Activated T-helper 1 cell treated with anti-CD3 and anti-CD28 coated beads, Interleukin-12 subunit alpha, Interleukin-12 subunit beta, Interleukin-2, Interleukin-4 antibody, amounts not matched to agents 30 ng/mL and 10 ng/mL and 1 ng/mL, durations not matched to agents 14 hours and 24 hours and 36 hours (primary cell): Measurements from ENCODE around the gene SLC22A2. TPM values are rescaled to one million over a fixed set of nuclear protein-coding genes. Genes with fewer than 3 reads are reported as not detected.
"Not testable (repeated sequence)": the region's sequence is repeated elsewhere in the genome, so short reads cannot be mapped to it uniquely, and the experiment has no call there.

Source experiments
- DNase-seq: peaks from one replicate; pipeline ENCODE4 v3.0.0; 2021; ENCODE audit warnings: low spot score
- H3K27ac Mint-ChIP-seq: one replicate; pipeline ENCODE4 v1.8.0; 2021; ENCODE audit warnings: mild to moderate bottlenecking, mixed read lengths
- H3K27me3 Mint-ChIP-seq: one replicate; pipeline ENCODE4 v1.8.0; 2022; ENCODE audit warnings: mild to moderate bottlenecking, moderate library complexity, mixed read lengths; ENCODE audit not compliant: insufficient read depth
- H3K36me3 Mint-ChIP-seq: one replicate; pipeline ENCODE4 v1.8.0; 2021; ENCODE audit warnings: low read depth, mixed read lengths
- H3K4me1 Mint-ChIP-seq: one replicate; pipeline ENCODE4 v1.8.0; 2021; ENCODE audit warnings: low read depth, mixed read lengths
- H3K4me3 Mint-ChIP-seq: one replicate; pipeline ENCODE4 v1.8.0; 2021; ENCODE audit warnings: mild to moderate bottlenecking, moderate library complexity, mixed read lengths
- H3K9me3 Mint-ChIP-seq: one replicate; pipeline ENCODE4 v1.8.0; 2021; ENCODE audit warnings: mixed read lengths
- intact Hi-C: fragments of 100-400 bp; cut with micrococcal nuclease; formaldehyde crosslinking; loops from one replicate; pipeline ENCODE4 v1.15.1; 2024
- total RNA-seq: library from RNA; stranded (reverse); gene quantifications from 2 replicates; pipeline ENCODE4 v1.2.3, GENCODE V29; 2022

Gene SLC22A2
- total RNA-seq: not detected in 2 replicates

DNA sequence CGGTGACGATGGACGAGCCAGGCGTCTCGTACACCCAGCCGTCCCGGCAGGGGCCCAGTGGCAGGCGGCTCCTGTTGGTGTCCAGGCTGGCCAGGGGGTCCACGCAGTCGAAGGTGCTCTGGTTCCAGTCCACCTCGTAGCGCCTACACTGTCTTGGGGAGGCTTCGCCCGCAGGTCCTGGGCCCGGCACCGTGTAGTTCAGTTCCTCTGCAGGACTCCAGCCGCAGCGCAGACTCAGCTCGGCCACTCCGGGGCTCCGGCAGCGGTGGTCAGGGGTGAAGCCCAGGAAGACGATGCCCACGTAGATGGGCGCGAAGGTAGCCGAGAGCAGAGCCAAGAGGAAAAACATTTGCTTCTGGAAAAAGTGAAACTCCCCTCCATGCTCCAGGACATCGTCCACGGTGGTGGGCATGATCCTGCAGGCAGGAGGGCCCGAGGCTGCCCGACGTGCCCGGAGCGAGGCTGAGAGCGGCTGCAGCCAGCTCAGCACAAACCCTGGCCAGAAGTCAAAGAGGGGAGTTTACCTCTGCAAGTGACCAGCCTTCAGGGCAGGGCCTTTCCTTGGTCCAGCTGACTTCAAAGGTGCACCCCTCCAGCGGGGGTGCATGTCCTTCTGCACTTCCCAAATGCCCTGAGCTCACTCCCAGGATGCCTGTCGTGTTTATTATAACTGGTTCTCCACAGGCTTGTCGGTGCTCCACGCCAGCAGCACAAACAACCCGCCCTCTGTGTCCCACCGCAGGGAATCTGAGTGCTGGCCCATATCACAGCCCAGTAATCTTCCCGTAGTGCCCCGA is at the start of gene SLC22A2:
SLC22A2 (minus strand) TSS at position 476 of the 797 bp plus-strand sequence; CDS start at position 412, 64 bp downstream.
- Mint-ChIP-seq H3K4me1 (no peaks in the 10 kb centered on the region), H3K27me3 (peaks cover 13% of the 10 kb centered on the region), H3K36me3 (no peaks in the 10 kb centered on the region), H3K27ac (no peak within 1 kb of the TSS), H3K9me3 (no peaks in the 10 kb centered on the region), H3K4me3 (no peak within 1 kb of the TSS)
- intact Hi-C loops: no loop called here
- DNase-seq: no peak

DNA sequence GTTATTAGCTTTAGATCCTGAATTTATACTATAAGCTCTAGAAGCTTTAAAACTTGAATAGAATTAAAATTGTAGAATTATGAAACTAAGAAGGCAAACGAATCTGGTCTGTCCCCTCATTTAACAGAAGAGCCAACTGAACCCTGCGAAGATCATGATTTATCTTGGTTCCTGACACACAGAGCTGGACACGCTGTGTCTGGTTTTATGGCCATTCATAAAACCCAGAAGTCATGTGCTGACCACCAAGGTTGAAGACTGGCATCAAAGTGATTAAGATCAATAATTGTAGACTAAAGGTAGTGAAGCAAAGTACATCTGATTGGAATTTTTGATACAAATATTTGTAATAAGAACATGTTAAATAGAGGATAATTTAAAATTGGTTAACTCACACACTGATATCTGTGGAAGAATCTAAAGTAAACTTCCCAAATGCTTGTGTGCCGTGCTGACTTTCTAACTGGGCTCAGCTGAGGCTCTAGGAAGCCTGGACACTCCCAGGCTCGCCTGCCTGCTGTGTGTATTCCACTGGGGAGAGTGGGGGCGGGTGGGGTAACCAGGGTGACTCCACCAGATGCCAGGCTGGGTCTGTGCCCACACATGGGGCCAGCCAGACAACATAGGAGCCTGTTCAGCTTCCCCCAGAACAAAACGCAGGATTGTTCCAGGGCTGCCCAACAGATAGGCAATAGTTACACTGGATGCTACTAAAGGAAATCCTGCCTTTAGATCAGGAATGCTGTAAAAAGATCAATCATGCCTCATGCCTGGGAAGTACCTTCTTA is 47.5 kb upstream of the SLC22A2 start:
- H3K4me1 Mint-ChIP-seq: no peaks in the 10 kb centered on the region
- no peaks in the 10 kb centered on the region for H3K36me3 Mint-ChIP-seq
- H3K4me3 Mint-ChIP-seq: no peak overlapping the region
- H3K27me3 Mint-ChIP-seq: peaks cover 3% of the 10 kb centered on the region
- no peak overlapping the region for H3K27ac Mint-ChIP-seq
- H3K9me3 Mint-ChIP-seq: peaks cover 6% of the 10 kb centered on the region
- no peak for DNase-seq
- intact Hi-C loops: no loop called here

- peaks cover 3% of the 10 kb centered on the region for H3K27me3 Mint-ChIP-seq
- H3K4me1 Mint-ChIP-seq: no peaks in the 10 kb centered on the region
- no peaks in the 10 kb centered on the region for H3K9me3 Mint-ChIP-seq
- no peaks in the 10 kb centered on the region for H3K36me3 Mint-ChIP-seq
- intact Hi-C loops: no loop called here
- no peak for DNase-seq
- no peak overlapping the region for H3K4me3 Mint-ChIP-seq
- no peak overlapping the region for H3K27ac Mint-ChIP-seq
Observed at GRCh38 chr6:160303806-160304205, 45.2 kb upstream of the SLC22A2 start.

DNA sequence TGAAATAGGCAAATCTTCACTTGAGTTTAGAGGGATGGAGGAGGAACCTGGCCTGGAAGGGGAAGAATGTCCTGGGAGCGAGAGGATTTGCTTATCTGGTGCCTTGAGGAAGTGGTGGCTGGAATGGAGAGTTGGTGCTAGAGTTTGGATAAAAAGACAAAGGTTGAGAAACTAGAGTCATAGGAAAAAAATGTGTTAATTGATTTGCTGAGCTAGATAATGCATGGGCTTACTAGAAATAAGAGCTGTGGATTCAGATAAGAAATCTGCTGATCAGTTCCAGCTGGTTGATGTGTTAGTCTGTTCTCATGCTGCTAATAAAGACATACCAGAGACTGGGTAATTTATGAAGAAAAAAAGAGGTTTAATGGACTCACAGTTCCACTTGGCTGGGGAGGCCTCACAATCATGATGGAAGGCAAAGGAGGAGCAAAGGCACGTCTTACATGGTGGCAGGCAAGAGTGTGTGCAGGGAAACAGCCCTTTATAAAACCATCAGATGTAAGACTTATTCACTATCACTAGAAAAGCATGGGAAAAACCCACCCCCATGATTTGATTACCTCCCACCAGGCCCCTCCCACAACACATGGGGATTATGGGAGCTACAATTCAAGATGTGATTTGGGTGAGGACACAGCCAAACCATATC is 43.9 kb upstream of the SLC22A2 start:
- H3K27me3 Mint-ChIP-seq, H3K9me3 Mint-ChIP-seq, intact Hi-C loops, H3K36me3 Mint-ChIP-seq, H3K27ac Mint-ChIP-seq, DNase-seq, H3K4me1 Mint-ChIP-seq, H3K4me3 Mint-ChIP-seq: not testable (repeated sequence)

DNA sequence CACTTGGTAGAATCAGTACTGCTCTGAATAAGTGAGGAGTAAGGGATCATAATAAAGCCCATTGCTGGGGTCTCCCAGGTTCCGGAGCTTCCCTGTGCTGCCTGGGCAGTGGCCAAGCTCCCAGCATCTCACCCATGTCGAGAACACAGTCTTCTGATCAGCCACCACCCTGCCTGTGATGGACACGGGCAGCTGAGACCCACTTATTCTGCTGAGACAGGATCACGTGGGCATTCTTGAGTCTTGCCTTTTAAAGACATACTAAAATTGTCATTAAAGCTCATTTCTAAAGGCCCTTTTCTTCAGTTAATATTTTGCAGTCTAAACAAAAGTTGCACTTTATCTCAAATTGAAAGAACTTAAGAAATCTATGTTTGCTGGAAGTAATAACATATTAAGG is 42.7 kb upstream of the SLC22A2 start:
- Mint-ChIP-seq H3K4me3 (no peak overlapping the region), H3K4me1 (no peaks in the 10 kb centered on the region), H3K9me3 (no peaks in the 10 kb centered on the region), H3K36me3 (no peaks in the 10 kb centered on the region), H3K27ac (no peak overlapping the region), H3K27me3 (peaks cover 2% of the 10 kb centered on the region)
- DNase-seq: no peak
- intact Hi-C loops: no loop called here

DNA sequence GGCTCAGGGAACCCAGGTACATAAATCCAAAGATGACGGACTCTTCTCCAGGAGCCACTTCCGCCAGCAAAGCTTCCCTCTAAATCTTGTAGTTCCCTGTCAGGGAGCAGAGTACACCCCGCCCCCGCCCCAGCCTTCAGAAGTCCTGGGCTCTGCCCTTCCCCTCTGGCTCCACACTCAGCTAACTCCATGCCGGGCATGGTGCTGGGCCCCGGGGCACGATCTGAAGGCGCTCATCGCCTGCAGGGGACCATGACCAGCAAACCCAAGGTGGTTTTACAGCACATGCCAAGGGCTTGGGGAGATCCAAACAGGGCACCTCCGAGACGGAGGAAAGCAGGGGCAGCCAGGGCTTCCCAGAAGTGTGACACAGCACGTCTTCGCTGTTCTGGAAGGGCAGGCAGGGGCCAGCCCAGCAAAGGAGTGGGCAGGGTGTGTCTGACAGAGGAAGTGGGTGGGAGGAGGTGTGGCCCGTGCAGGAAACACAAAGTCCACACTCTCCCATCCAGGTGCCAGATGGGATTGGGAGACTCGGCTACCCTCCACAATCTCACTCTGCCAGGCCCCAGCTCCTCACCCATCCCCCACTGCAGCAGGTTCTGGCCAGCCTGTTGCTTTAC is 41.6 kb upstream of the SLC22A2 start:
- Mint-ChIP-seq H3K27me3 (peaks cover 2% of the 10 kb centered on the region), H3K4me1 (no peaks in the 10 kb centered on the region), H3K27ac (no peak overlapping the region), H3K36me3 (no peaks in the 10 kb centered on the region), H3K9me3 (no peaks in the 10 kb centered on the region), H3K4me3 (no peak overlapping the region)
- intact Hi-C loops: no loop called here
- DNase-seq: no peak

- DNase-seq: no peak
- H3K9me3 Mint-ChIP-seq: no peaks in the 10 kb centered on the region
- no peak overlapping the region for H3K27ac Mint-ChIP-seq
- peaks cover 2% of the 10 kb centered on the region for H3K27me3 Mint-ChIP-seq
- no peaks in the 10 kb centered on the region for H3K4me1 Mint-ChIP-seq
- intact Hi-C loops: no loop called here
- no peak overlapping the region for H3K4me3 Mint-ChIP-seq
- H3K36me3 Mint-ChIP-seq: no peaks in the 10 kb centered on the region
Observed at GRCh38 chr6:160299559-160299958, 40.9 kb upstream of the SLC22A2 start.

GRCh38 chr6:160298121-160298520 is 39.5 kb upstream of the SLC22A2 start:
- no peaks in the 10 kb centered on the region for H3K9me3 Mint-ChIP-seq
- H3K4me1 Mint-ChIP-seq: no peaks in the 10 kb centered on the region
- H3K27me3 Mint-ChIP-seq: peaks cover 2% of the 10 kb centered on the region
- no peak overlapping the region for H3K4me3 Mint-ChIP-seq
- H3K27ac Mint-ChIP-seq: no peak overlapping the region
- H3K36me3 Mint-ChIP-seq: no peaks in the 10 kb centered on the region
- intact Hi-C loops: no loop called here
- no peak for DNase-seq

- Mint-ChIP-seq H3K4me3 (no peak overlapping the region), H3K4me1 (no peaks in the 10 kb centered on the region), H3K36me3 (no peaks in the 10 kb centered on the region), H3K27ac (no peak overlapping the region), H3K9me3 (no peaks in the 10 kb centered on the region), H3K27me3 (peaks cover 1% of the 10 kb centered on the region)
- DNase-seq: no peak
- intact Hi-C loops: no loop called here
Observed at GRCh38 chr6:160297310-160297709, 38.7 kb upstream of the SLC22A2 start.

DNA sequence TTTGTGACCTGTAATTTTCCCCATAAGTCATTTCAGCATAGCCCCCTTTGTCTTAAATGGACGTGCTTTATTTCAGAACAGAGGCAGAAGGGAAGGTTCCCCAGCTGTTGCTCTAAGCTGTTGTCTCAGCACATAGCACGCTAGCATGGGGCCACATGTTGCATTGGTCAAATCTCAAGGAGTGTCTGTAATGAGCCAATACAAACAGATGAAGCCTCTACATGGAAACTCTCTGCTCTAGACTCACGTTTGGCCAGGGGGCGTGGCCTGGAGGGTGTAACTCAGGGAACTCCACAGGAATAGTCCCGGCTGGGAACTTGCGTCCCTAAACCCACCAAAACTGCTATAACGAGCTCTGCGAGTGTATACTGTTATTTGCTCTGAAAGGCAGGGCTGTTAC is 35.2 kb upstream of the SLC22A2 start:
- Mint-ChIP-seq H3K27me3 (no peaks in the 10 kb centered on the region), H3K4me1 (no peaks in the 10 kb centered on the region), H3K36me3 (no peaks in the 10 kb centered on the region), H3K9me3 (no peaks in the 10 kb centered on the region), H3K4me3 (no peak overlapping the region), H3K27ac (no peak overlapping the region)
- no peak for DNase-seq
- intact Hi-C loops: no loop called here

GRCh38 chr6:160285541-160286105 is 27.0 kb upstream of the SLC22A2 start:
- DNase-seq: no peak
- no peak overlapping the region for H3K4me3 Mint-ChIP-seq
- H3K27me3 Mint-ChIP-seq: peaks cover 4% of the 10 kb centered on the region
- intact Hi-C loops: no loop called here
- no peak overlapping the region for H3K27ac Mint-ChIP-seq
- no peaks in the 10 kb centered on the region for H3K9me3 Mint-ChIP-seq
- no peaks in the 10 kb centered on the region for H3K4me1 Mint-ChIP-seq
- H3K36me3 Mint-ChIP-seq: no peaks in the 10 kb centered on the region

DNA sequence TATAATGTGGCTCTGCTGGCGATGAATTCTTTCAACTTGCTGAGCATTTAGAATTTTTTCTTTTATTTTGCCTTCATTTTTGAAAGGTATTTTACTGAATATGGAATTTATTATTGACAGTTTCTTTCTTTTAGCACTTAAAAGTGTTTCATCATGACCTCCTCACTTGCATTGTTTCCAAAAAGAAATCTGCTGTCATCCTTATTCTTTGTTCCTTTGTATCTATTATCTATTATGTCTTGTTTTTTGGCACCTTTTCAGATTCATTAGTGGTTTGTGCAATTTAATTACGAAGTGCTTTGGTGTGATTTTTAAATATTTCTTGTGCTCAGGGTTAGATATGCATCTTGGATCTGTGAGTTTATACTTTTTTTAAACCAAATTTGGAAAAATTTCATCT is 26.0 kb upstream of the SLC22A2 start:
- no peak overlapping the region for H3K4me3 Mint-ChIP-seq
- H3K27ac Mint-ChIP-seq: no peak overlapping the region
- H3K27me3 Mint-ChIP-seq: peaks cover 4% of the 10 kb centered on the region
- no peaks in the 10 kb centered on the region for H3K9me3 Mint-ChIP-seq
- H3K4me1 Mint-ChIP-seq: no peaks in the 10 kb centered on the region
- no peak for DNase-seq
- no peaks in the 10 kb centered on the region for H3K36me3 Mint-ChIP-seq
- intact Hi-C loops: no loop called here
